HG03575 (cell line): ENCODE data around the gene CCDC169.
"Not testable (repeated sequence)": the region's sequence is repeated elsewhere in the genome, so short reads cannot be mapped to it uniquely, and the experiment has no call there.

Experiments
- ATAC-seq: cut with Tn5 transposase; IDR thresholded peaks from one replicate; pipeline ENCODE4 v1.9.1; 2021; ENCODE audit not compliant: unreplicated experiment, insufficient number of reproducible peaks, low FRiP score; ENCODE audit errors: extremely low read depth

Gene CCDC169

GRCh38 chr13:36323951-36324566 is 26.4 kb upstream of the CCDC169 start:
- ATAC-seq, result no peak

- no peak for ATAC-seq
Observed at GRCh38 chr13:36323408-36323807, 25.8 kb upstream of the CCDC169 start.

- not testable (repeated sequence) for ATAC-seq
Observed at GRCh38 chr13:36319793-36320192, 22.2 kb upstream of the CCDC169 start.

- no peak for ATAC-seq
Observed at GRCh38 chr13:36313047-36313969, 15.7 kb upstream of the CCDC169 start.

GRCh38 chr13:36310417-36311108 is 12.9 kb upstream of the CCDC169 start:
- ATAC-seq, result no peak

- ATAC-seq, result no peak
Observed at GRCh38 chr13:36302289-36302688, 4.7 kb upstream of the CCDC169 start.

- not testable (repeated sequence) for ATAC-seq
Observed at GRCh38 chr13:36299469-36299868, 1.9 kb upstream of the CCDC169 start.

- no peak for ATAC-seq
Observed at GRCh38 chr13:36298535-36299068, 988 bp upstream of the CCDC169 start.

GRCh38 chr13:36294096-36294495 is 3.5 kb downstream of the CCDC169 start:
- no peak for ATAC-seq

GRCh38 chr13:36293497-36293896 is 4.1 kb downstream of the CCDC169 start:
- ATAC-seq, result no peak

- no peak for ATAC-seq
Observed at GRCh38 chr13:36288794-36289391, 8.7 kb downstream of the CCDC169 start.

GRCh38 chr13:36286006-36286405 is 11.6 kb downstream of the CCDC169 start:
- ATAC-seq, result no peak

GRCh38 chr13:36282821-36283432 is 14.7 kb downstream of the CCDC169 start:
- ATAC-seq, result no peak

GRCh38 chr13:36275190-36276002 is 22.2 kb downstream of the CCDC169 start:
- no peak for ATAC-seq

GRCh38 chr13:36273431-36273830 is 24.2 kb downstream of the CCDC169 start:
- ATAC-seq, result no peak

- ATAC-seq, result no peak
Observed at GRCh38 chr13:36261976-36262375, 35.6 kb downstream of the CCDC169 start.

- no peak for ATAC-seq
Observed at GRCh38 chr13:36261011-36261410, 36.6 kb downstream of the CCDC169 start.
